C1 segment of cervical spinal cord (tissue), 14 donors: ENCODE measurements around the gene MFN2.
A peak's percentile ranks its signal among the peaks of the same experiment; 100 is the strongest.
"Not testable (repeated sequence)": the region's sequence is repeated elsewhere in the genome, so short reads cannot be mapped to it uniquely, and the experiment has no call there.

ENCODE experiments used
- DNase-seq, 14 donors: peaks; one replicate each; lab custom pipeline; 2025; lab: John Stamatoyannopoulos, UW

MFN2 gene

GRCh38 chr1:11998636-11999035, 18.4 kb downstream of the MFN2 start:
- DNase-seq, result no peak

GRCh38 chr1:11999236-11999635, 19.0 kb downstream of the MFN2 start:
- no peak for DNase-seq

GRCh38 chr1:12001249-12001917, 21.1 kb downstream of the MFN2 start:
- DNase-seq, result peak in 1 of 14 donors; percentile 5

- DNase-seq, result no peak
Measured at GRCh38 chr1:12001996-12002493, 21.8 kb downstream of the MFN2 start.

GRCh38 chr1:12003762-12004161, 23.5 kb downstream of the MFN2 start:
- DNase-seq, result no peak

GRCh38 chr1:12005488-12006166, 25.4 kb downstream of the MFN2 start:
- peak in 1 of 14 donors; percentile 27 for DNase-seq

- no peak for DNase-seq
Measured at GRCh38 chr1:12006167-12006921, 26.1 kb downstream of the MFN2 start.

GRCh38 chr1:12007204-12007603, 27.0 kb downstream of the MFN2 start:
- no peak for DNase-seq

- not testable (repeated sequence) for DNase-seq
Measured at GRCh38 chr1:12008355-12008754, 28.1 kb downstream of the MFN2 start.

GRCh38 chr1:12009318-12009947, 29.2 kb downstream of the MFN2 start:
- peak in 1 of 14 donors; percentile 38 for DNase-seq

- no peak for DNase-seq
Measured at GRCh38 chr1:12010746-12011570, 30.7 kb downstream of the MFN2 start.

GRCh38 chr1:12011998-12012397, 31.8 kb downstream of the MFN2 start:
- no peak for DNase-seq

GRCh38 chr1:12012560-12013316, 32.5 kb downstream of the MFN2 start:
- peak in 1 of 14 donors; percentile 34 for DNase-seq

- no peak for DNase-seq
Measured at GRCh38 chr1:12014141-12014991, 34.1 kb downstream of the MFN2 start.

GRCh38 chr1:12015001-12015491, 34.8 kb downstream of the MFN2 start:
- no peak for DNase-seq

GRCh38 chr1:12015499-12015898, 35.3 kb downstream of the MFN2 start:
- DNase-seq, result no peak

- DNase-seq, result no peak
Measured at GRCh38 chr1:12016182-12016581, 35.9 kb downstream of the MFN2 start.

- no peak for DNase-seq
Measured at GRCh38 chr1:12019858-12020509, 39.7 kb downstream of the MFN2 start.

- DNase-seq, result no peak
Measured at GRCh38 chr1:12021616-12022015, 41.4 kb downstream of the MFN2 start.
